GM10847 (cell line): ENCODE data around the gene CELA2A.

Source experiments
- POLR2A ChIP-seq: IDR thresholded peaks from 2 replicates; pipeline ENCODE4 v1.6.1; 2011; ENCODE audit not compliant: insufficient read length; ENCODE audit errors: extremely low read depth

CELA2A gene

DNA sequence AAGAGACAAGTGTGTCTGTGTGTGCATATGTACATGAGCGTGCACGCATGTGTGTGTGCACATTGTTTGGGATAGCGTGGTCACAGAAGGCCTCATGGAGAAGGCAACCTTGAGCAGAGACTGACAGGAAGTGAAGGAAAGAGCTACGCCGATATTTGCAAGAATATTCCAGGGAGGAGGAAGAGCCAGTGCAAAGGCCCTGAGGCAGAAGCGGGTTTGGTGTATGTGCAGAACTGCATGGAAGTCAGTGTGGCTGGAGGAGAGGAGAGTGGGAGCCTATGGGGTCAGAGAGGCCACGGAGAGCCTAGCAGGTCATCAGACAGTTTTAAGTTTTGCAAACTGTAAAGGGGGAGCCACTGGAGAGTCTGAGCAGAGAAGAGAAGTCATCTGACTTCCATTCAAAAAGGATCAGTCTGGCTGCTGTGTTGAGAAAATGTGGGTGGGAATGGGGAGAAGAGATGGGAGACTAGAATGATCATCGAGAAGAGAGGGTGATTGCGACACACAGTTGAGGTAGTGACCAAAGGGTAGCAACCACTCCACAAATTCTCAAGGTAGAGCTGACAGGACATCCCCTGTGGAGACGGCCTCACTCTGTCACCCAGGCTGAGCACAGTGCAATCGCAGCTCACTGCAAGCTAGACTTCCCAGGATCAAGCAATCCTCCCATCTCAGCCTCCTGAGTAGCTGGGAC, 23.3 kb downstream of the CELA2A start:
- TF ChIP-seq POLR2A: no peak

DNA sequence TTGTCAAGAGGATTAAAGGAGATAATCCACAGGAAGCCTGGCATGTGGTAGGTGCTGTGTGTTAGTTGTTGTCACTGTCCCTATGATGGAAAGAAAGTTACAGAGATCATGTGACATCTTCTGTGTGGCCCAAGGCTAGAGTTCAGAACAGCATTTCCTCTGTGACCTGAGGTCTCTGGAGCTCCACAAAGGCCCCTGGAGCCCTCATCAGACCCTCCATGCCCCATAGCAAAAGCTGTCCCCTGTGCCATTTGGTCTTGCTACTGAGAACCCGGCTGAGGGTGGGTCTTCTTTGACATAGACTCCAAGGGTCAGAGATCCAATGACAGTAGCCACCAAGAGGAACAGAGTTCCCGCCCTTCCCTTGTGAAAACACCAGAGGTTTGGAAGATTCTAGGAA, 27.4 kb downstream of the CELA2A start:
- TF ChIP-seq POLR2A: no peak

- TF ChIP-seq POLR2A: no peak
Measured at GRCh38 chr1:15485636-15486035, 29.1 kb downstream of the CELA2A start.

DNA sequence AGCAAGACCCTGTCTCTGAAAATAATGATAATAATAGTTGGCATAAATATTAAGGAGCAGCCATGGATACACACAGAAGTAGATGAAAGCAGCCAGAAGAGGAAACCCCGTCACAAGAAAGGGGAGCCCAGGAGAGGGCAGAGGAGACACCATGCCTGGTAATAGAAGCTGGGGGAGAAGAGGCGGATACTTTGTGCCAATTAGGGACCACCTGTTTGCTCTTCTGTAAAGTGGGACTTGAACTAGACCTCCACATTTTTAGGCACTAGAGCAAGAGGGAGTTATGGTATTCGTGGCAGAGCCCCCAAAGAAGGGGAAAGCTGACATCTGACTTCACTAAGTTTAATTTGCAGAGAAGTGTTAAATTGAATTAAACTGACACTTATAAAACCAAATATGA, 31.8 kb downstream of the CELA2A start:
- TF ChIP-seq POLR2A: no peak

DNA sequence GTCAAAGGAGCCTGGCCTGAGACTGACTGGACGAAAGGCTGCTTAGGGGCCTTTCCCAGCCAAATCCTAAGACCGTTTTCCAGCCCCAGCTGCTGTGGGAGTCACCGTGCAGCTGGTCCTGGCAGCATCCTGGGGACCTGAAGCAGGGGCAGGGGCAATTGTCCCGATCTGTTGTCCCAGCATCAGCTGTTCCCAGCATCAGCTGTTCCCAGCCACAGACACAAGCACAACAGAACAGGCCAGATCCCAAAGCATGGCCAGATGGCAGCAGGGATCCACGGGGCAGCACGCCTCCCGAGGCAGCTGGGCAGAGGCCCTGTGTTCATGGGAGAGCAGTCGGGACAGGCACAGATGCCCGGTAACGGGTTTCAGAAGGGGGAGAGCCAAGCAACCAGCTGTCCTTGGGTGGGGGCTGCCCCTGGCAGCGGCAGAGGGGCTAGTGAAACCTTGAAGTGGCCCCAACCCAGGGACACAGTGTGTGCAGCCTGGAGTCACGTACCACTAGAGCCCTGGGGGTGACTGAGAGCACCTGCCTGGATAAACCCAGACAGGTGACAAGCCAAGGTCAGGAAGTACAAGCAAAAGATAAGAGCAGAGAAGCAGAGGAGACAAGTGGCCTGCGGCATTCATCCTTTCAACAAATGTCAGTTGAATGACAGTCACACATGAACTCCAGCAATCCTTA, 32.7 kb downstream of the CELA2A start:
- TF ChIP-seq POLR2A: no peak

DNA sequence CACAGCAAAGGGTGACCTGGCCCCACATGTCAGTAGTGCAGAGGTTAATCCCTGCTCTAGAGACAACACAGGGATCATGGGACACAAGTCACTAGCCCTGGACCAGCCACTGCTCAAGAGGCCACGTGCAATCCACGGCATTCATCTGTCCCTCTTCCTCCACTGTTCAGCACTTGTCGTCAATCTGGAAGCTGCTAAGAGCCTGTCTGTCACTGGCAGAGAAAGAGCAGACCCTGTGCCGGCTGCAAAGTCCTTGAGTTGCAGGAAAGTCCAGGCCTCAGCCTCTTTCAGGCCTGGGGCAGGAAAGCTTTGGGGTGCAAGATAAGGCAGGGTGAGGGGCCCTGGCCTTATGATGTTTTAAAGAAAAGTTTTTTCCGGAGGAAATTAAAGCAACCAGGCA, 36.1 kb downstream of the CELA2A start:
- no peak for TF ChIP-seq POLR2A

DNA sequence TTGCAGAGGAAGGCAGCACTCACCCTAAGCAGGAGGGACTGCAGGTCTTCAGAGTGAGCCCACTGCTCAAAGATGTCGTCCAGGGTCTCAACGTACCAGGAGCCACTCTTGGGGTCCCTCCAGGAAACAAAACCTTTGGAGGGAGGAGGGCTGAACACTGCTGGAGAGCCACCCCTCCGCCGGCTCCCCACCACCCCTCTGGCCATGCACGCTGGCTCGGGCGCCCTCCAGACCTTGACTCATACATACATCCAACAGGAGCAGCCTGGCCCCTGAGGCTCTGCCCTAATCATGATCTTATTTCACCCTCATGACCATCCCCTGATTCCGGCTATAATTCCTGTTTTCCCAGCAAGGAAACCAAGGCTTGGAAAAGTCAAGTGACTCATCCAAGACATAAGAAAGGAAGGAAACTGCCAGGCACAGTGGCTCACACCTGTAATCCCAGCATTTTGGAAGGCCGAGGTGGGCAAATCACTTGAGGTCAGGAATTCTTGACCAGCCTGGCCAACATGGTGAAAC, 37.4 kb downstream of the CELA2A start:
- no peak for TF ChIP-seq POLR2A

GRCh38 chr1:15500184-15501178, 43.9 kb downstream of the CELA2A start:
- TF ChIP-seq POLR2A: no peak

GRCh38 chr1:15501208-15502032, 44.9 kb downstream of the CELA2A start:
- no peak for TF ChIP-seq POLR2A

- TF ChIP-seq POLR2A: no peak
Measured at GRCh38 chr1:15504436-15504835, 47.9 kb downstream of the CELA2A start.

DNA sequence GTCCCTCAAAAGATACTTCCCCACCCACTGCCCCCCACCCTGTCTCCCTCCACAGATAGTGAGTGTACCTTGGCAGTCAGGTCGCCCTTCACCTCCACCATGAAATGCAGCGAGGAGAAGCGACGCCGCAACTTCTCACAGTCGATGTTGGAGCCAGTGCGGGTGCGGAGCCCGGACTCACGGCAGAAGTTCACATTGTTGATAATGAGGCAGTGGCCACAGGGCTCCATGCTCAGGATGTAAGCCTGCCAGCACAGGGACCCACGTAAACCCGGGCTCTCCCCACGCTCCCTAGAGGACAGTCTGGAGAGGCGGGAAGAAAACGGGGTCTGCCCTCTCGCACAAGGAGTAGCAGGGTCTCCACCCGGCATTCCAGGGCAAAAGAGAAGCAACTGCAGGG, 50.3 kb downstream of the CELA2A start:
- TF ChIP-seq POLR2A: no peak

GRCh38 chr1:15507278-15507677, 50.7 kb downstream of the CELA2A start:
- TF ChIP-seq POLR2A: no peak

DNA sequence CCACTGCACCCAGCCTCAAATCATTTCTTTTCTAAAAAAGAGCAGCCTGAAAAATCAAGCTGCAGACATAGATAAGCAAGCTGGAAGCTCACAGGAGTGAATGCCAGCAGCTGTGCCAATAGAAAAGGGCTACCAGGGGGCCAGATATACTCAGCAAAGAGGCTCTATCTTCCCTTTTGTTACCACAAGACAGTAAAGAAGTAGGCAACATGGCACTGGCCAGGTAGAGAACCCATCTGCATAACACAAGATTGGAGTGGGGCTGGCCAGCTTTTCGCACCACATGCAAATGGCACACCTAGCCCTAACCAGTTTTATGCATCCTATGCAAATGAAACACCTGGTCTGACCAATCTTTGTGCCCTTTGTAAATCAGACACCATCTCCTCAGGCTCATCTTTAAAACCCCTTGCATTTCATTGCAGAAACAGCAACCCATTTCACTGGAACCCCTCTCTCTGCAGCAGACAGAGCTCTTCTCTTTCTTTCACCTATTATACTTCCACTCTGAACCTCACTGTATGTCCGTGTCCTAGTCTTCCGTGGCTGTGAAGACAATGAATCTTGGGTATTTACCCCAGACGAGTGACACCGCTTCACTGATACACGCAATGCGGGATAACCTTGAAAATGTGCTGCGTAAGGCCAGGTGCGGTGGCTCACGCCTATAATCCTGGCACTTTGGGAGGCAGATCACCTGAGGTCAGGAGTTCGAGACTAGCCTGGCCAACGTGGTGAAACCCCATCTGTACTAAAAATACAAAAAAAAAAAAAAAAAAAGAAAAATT, 52.4 kb downstream of the CELA2A start:
- no peak for TF ChIP-seq POLR2A

- no peak for TF ChIP-seq POLR2A
Measured at GRCh38 chr1:15509586-15509985, 53.1 kb downstream of the CELA2A start.
